Skeletal muscle satellite cell (primary cell): ENCODE results near the gene ALOX12B.

ENCODE experiments used
- H3K27me3 ChIP-seq: 2 replicates; pipeline ENCODE4 v1.7.0; 2013; ENCODE audit warnings: low read length; ENCODE audit not compliant: control insufficient read depth, insufficient read depth
- H3K36me3 ChIP-seq: 2 replicates; pipeline ENCODE4 v1.7.0; 2013; ENCODE audit warnings: mild to moderate bottlenecking, control low read depth, low read length; ENCODE audit not compliant: insufficient read depth
- H3K4me1 ChIP-seq: 2 replicates; pipeline ENCODE4 v1.7.0; 2013; ENCODE audit warnings: low read length; ENCODE audit not compliant: control insufficient read depth, insufficient read depth
- H3K4me2 ChIP-seq: 2 replicates; pipeline ENCODE4 v1.7.0; 2013; ENCODE audit warnings: mild to moderate bottlenecking, low read length
- H3K4me3 ChIP-seq: 2 replicates; pipeline ENCODE4 v1.7.0; 2013; ENCODE audit warnings: low read length
- H3K9ac ChIP-seq: 2 replicates; pipeline ENCODE4 v1.7.0; 2013; ENCODE audit warnings: mild to moderate bottlenecking, low read depth, low read length, moderate library complexity
- H3K9me3 ChIP-seq: replicated peaks from 2 replicates; pipeline ENCODE4 v1.7.0; 2013; ENCODE audit warnings: mild to moderate bottlenecking, control low read depth, low read length

ALOX12B gene

DNA sequence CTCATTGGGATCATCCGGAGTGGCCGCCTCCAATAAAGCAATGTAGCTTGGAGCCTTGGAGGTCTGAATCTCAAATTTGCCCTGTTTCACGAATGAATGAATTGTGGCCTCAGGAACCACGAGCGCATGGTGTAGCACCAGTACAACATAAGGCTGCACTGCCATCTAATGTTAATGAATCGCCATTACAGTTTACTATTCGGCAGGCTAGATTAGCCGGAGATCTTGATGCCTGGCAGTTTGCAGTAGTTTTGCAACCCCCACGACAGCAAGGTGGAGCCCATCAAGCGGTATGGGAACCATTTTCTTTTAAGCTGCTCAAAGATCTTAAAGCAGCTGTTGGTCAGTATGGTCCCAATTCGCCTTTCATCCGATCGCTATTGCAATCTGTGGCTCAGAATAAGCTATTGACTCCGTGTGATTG lies 29.8 kb downstream of the ALOX12B start:
- H3K9me3 ChIP-seq: no peaks in the 10 kb centered on the region
- H3K4me2 ChIP-seq: peak overlapping the region; percentile 47
- no peaks in the 10 kb centered on the region for H3K36me3 ChIP-seq
- H3K9ac ChIP-seq: no peak overlapping the region
- peaks cover 27% of the 10 kb centered on the region for H3K4me1 ChIP-seq
- H3K4me3 ChIP-seq: no peak overlapping the region
- peaks cover 45% of the 10 kb centered on the region for H3K27me3 ChIP-seq

DNA sequence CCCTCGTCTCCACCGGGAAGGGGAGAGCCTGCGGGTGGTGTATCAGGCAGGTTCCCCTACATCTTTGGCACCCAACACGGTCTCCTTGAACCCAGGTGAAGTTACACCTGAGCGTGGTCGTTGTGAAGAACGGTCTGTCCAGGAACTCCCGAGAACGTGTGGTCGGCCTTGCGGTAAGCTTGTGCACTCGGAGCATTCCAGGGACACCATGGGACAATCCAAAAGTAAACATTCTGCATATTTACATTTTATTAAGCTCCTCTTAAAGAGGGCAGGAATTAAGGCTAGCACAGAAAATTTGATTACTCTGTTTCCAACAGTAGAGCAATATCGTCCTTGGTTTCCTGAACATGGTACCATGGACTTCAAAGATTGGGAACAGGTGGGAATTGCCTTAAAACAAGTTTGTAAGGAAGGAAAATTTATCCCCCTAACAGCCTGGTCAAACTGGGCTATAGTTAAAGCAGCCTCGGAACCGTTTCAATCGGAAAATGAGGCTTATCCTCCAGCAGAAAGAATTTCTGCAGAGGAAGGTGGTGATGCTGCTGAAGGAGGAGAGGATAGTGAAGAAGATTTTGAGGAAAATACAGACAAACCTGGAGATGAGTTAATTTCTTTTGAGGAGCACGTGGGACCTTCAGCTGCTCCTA lies 30.4 kb downstream of the ALOX12B start:
- H3K27me3 ChIP-seq: peaks cover 43% of the 10 kb centered on the region
- peak overlapping the region; percentile 40 for H3K4me2 ChIP-seq
- no peak overlapping the region for H3K4me3 ChIP-seq
- peaks cover 22% of the 10 kb centered on the region for H3K4me1 ChIP-seq
- no peaks in the 10 kb centered on the region for H3K36me3 ChIP-seq
- no peaks in the 10 kb centered on the region for H3K9me3 ChIP-seq
- no peak overlapping the region for H3K9ac ChIP-seq

DNA sequence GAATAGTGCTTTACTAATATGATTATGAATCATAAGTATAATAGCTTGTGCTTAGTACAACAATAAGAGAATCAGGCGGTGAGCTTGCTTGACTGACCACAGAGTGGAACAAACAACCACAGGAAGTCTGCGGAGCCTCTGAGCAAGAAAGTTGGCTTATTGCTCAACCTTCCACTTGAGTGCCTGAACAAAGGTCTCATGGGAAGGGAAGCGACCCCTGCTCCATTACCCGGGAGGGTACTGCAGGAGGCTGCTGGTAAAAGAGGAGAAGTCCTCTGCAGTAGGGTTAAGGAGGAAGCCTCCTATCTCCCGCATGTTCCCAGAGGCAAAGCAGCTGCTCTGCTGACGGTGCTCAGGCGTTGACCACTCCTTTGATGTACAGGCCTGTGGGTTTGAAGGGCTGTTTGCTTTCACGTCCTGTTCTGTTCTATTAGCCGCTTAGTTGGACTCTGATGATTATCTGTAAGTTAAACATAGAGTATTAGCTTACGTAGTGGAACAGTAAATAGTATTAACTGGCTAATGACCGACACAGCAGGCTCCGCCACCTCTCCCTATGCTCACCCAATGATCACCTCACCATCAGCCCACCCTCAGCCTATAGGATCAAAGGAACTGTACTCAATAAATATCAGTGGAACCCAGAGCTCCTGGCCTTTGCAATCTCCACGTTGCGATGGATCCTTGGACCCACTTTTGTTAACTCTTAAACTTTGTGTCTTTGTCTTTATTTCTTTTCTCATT lies 31.1 kb downstream of the ALOX12B start:
- Histone ChIP-seq H3K4me3 (no peak overlapping the region), H3K27me3 (peaks cover 43% of the 10 kb centered on the region), H3K4me1 (peaks cover 22% of the 10 kb centered on the region), H3K36me3 (no peaks in the 10 kb centered on the region), H3K9me3 (no peaks in the 10 kb centered on the region), H3K4me2 (peak overlapping the region; percentile 50), H3K9ac (no peak overlapping the region)

DNA sequence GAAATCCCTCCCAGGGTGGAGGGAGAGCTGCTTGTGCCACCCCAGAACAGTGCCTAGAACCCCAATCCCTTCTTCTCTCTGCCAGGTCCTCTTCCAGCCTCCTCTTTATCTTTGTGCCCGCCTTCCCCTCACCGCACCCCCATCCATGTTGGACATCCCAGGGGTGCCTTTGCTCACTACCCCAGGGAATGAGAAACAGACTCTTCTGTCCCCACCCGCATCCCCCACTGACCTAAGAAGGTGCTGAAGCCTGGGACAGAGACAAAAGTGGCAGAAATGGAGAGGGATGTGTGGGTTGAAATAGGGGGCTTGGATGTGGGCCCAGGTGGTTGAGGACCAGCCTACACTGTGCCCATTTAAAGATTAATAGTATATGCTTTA lies 31.7 kb downstream of the ALOX12B start:
- H3K9ac ChIP-seq: no peak overlapping the region
- no peaks in the 10 kb centered on the region for H3K9me3 ChIP-seq
- no peak overlapping the region for H3K4me3 ChIP-seq
- peaks cover 37% of the 10 kb centered on the region for H3K27me3 ChIP-seq
- H3K4me2 ChIP-seq: peak overlapping the region; percentile 50
- peaks cover 22% of the 10 kb centered on the region for H3K4me1 ChIP-seq
- H3K36me3 ChIP-seq: no peaks in the 10 kb centered on the region

DNA sequence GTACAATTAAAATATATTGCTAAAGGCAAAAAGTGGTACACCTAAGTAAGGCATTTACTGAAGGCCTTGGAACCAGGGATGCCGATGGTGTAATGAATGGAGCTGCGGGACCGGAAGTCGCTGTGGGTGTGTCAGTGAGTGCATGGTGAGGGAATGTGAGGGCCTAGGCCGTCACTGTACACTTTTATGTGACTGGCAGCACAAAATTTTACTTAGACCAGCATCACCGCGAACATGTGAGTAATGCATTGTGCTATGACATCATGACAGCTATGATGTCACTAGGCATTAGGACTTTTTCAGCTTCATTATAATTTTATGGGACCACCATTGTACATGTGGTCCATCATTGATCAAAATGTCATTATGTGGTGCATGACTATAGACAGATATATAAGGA lies 33.9 kb downstream of the ALOX12B start:
- no peaks in the 10 kb centered on the region for H3K9me3 ChIP-seq
- no peaks in the 10 kb centered on the region for H3K36me3 ChIP-seq
- H3K4me3 ChIP-seq: no peak overlapping the region
- H3K4me2 ChIP-seq: no peak overlapping the region
- no peak overlapping the region for H3K9ac ChIP-seq
- H3K27me3 ChIP-seq: peaks cover 21% of the 10 kb centered on the region
- H3K4me1 ChIP-seq: peaks cover 22% of the 10 kb centered on the region

DNA sequence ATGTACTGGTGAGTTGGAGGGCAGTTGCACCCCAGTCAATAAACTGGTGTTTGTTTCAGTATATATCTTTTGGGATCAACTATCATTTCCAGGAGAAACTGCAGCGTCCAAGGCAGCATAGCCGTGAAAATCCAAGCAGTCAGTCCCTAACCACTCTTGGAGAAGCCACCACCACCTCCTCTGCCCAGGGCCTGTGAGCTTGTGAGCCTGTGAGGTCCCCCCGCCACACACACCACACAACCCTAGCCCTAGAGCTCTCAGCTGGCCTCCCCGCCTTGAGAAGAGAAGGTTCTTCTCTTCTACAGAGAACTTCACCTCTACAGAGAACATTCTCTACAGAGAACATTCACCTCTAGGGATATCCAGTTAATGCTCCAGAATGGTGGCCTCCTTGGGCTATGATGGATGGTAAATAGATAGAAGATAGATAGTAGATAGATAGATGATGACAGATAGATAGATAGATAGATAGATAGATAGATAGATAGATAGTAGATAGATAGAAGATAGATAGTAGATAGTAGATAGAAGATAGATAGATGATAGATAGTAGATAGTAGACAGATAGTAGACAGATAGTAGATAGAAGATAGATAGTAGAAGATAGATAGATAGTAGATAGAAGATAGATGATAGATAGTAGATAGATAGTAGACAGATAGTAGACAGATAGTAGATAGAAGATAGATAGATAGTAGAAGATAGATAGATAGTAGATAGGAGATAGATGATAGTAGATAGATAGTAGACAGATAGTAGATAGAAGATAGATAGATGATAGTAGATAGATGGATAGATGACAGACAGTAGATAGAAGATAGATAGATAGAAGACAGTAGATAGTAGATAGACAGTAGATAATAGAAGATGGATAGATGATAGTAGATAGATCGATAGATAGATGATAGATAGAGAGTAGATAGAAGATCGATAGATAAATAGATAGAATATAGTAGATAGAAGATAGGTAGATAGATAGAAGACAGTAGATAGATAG lies 35.0 kb downstream of the ALOX12B start:
- Histone ChIP-seq H3K4me2 (no peak overlapping the region), H3K4me1 (peaks cover 22% of the 10 kb centered on the region), H3K36me3 (no peaks in the 10 kb centered on the region), H3K9ac (no peak overlapping the region), H3K27me3 (peaks cover 21% of the 10 kb centered on the region), H3K9me3 (no peaks in the 10 kb centered on the region), H3K4me3 (no peak overlapping the region)

DNA sequence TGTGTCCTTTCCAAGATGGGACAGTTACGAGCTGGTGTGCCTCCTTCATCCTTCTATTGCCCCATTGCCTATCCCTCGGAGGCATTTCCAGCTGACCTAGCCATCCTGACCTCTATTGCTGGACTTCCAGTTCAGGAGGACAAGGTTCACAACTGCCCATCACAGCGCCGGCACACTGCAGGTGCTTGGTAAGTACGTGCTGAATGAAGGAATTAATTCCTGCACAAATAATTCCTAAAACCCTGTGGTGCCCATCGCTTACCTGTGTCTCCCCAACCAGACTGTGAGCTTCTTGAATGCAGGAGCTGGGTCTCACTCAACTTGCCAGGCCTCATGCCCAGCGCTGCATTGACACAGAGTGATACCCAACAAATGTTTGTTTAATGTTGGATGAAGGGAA lies 35.7 kb downstream of the ALOX12B start:
- H3K9ac ChIP-seq: no peak overlapping the region
- H3K9me3 ChIP-seq: no peaks in the 10 kb centered on the region
- no peaks in the 10 kb centered on the region for H3K36me3 ChIP-seq
- H3K4me2 ChIP-seq: no peak overlapping the region
- peaks cover 26% of the 10 kb centered on the region for H3K27me3 ChIP-seq
- H3K4me1 ChIP-seq: peaks cover 15% of the 10 kb centered on the region
- no peak overlapping the region for H3K4me3 ChIP-seq

DNA sequence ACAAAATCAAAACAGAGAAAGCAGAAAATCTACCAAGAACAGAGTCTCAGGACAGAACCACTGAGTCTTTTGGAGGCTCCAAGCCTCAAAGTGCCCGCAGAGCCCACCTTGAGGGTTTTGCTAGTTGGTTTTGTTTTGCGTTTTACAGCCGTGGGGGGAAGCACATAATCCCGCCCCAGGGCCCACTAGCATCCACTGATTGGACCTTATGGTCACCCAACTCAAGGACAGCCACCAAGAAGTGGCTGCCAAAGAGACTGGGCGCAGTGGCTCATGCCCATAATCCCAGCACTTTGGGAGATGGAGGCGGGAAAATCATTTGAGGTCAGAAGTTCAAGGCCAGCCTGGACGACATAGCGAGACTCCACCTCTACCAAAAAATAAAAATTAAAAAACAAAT lies 38.8 kb downstream of the ALOX12B start:
- Histone ChIP-seq H3K4me2 (no peak overlapping the region), H3K4me3 (no peak overlapping the region), H3K36me3 (no peaks in the 10 kb centered on the region), H3K9ac (no peak overlapping the region), H3K27me3 (peaks cover 46% of the 10 kb centered on the region), H3K4me1 (no peaks in the 10 kb centered on the region), H3K9me3 (no peaks in the 10 kb centered on the region)

DNA sequence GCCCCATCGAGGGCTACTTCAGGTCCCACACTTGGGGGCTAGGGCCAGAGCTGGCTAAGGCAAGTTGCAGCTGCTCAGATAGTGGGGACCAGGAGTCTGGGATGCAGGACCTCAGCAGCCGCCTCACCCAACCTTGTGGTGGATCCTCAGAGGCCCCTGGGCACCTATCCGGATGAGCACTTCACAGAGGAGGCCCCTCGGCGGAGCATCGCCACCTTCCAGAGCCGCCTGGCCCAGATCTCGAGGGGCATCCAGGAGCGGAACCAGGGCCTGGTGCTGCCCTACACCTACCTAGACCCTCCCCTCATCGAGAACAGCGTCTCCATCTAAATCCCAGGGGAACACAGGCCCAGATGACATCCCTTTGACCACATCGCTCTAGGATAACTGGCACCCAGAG lies 39.3 kb downstream of the ALOX12B start:
- Histone ChIP-seq H3K36me3 (no peaks in the 10 kb centered on the region), H3K9ac (no peak overlapping the region), H3K27me3 (peaks cover 46% of the 10 kb centered on the region)

DNA sequence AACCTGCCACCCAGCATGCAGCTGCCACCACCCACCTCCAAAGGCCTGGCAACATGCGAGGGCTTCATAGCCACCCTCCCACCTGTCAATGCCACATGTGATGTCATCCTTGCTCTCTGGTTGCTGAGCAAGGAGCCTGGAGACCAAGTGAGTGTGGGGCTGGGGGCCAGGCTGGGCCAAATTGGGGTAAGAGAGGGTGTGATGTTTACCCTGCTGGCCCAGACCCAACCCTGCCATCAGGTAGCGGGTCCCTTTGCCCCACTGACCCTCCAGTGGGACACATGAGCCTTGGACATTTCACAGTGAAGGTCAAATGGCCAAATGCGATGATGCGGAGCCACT lies 39.8 kb downstream of the ALOX12B start:
- no peaks in the 10 kb centered on the region for H3K36me3 ChIP-seq
- H3K9ac ChIP-seq: no peak overlapping the region
- H3K4me2 ChIP-seq: no peak overlapping the region
- H3K4me1 ChIP-seq: no peaks in the 10 kb centered on the region
- H3K27me3 ChIP-seq: peaks cover 46% of the 10 kb centered on the region
- H3K4me3 ChIP-seq: no peak overlapping the region
- no peaks in the 10 kb centered on the region for H3K9me3 ChIP-seq

More for the DNA sequence above, 39.3 kb downstream of the ALOX12B start:
- Histone ChIP-seq H3K9me3 (no peaks in the 10 kb centered on the region), H3K4me2 (no peak overlapping the region), H3K4me3 (no peak overlapping the region), H3K4me1 (no peaks in the 10 kb centered on the region)

DNA sequence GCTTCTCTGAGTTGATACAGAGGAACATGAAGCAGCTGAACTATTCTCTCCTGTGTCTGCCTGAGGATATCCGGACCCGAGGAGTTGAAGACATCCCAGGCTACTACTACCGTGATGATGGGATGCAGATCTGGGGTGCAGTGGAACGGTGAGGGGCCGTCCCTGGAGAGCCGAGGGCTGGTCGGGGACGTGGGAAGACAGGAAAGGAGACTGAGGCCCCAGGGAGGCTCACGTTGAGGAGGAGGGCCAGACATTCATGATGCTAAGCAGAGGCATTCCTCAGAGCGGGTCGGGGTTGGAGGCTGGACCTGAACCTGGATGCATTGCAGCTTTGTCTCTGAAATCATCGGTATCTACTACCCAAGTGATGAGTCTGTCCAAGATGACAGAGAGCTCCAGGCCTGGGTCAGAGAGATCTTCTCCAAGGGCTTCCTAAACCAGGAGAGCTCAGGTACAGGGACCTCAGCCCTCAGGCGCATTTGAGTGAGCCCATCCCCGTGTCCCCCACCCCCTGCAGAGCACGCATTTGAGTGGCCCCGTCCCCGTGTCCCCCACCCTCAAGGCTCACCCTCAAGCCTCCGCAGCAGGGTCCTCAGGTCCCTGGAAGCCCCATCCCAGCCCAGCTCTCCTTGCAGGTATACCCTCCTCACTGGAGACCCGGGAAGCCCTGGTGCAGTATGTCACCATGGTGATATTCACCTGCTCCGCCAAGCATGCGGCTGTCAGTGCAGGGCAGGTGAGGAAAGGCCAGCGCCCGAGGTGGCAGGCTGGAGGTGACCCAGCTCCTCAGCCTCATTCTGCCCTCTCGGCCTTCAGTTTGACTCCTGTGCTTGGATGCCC lies 40.4 kb downstream of the ALOX12B start:
- Histone ChIP-seq H3K9me3 (no peaks in the 10 kb centered on the region), H3K4me2 (no peak overlapping the region), H3K9ac (no peak overlapping the region), H3K4me3 (no peak overlapping the region), H3K36me3 (no peaks in the 10 kb centered on the region), H3K4me1 (no peaks in the 10 kb centered on the region), H3K27me3 (peaks cover 42% of the 10 kb centered on the region)
